Fibroblast of the aortic adventitia (primary cell): ENCODE data around the gene CYB561D1. TPM values are rescaled to one million over a fixed set of nuclear protein-coding genes. Genes with fewer than 3 reads are reported as not detected.

Experiments
- DNase-seq: peaks from one replicate; pipeline ENCODE4 v3.0.0-alpha.2; 2010; ENCODE audit warnings: low read depth
- H3K4me3 ChIP-seq: 2 replicates; pipeline ENCODE4 v1.5.1; 2011; ENCODE audit warnings: low read depth, mild to moderate bottlenecking, control low read depth, low read length, moderate library complexity
- total RNA-seq: library from RNA; depleted of rRNA; stranded (reverse); fragments of >200 nt; gene quantifications from 2 replicates; pipeline ENCODE4 v1.2.3, GENCODE V29; 2012; ENCODE audit warnings: low replicate concordance
- TF ChIP-seq, protein P1 (sequence below): IDR thresholded peaks from 2 replicates; pipeline ENCODE4 v1.5.1; 2011; ENCODE audit warnings: mild to moderate bottlenecking, low read length, control low read depth, inconsistent platforms; ENCODE audit not compliant: insufficient read depth

CYB561D1 gene
- total RNA-seq, 1 donor, result 8.1 TPM

DNA sequence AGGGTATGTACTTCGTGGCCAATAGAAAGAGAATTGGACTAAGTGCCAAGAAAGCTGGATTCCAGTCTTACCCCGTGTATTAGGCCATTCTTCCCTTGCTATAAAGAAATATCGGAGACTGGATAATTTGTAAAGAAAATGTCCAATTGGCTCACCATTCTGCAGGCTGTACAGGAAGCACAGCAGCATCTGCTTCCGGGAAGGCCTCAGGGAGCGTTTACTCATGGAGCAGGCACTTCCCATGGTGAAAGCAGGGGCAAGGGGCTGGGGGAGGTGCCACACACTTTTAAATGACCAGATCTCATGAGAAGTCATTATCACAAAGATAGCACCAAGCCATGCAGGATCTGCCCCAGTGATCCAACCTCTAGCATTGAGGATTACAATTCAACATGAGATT, 23.4 kb downstream of the CYB561D1 start:
- DNase-seq, result no peak
- H3K4me3 ChIP-seq, result no peak overlapping the region
- TF ChIP-seq, protein P1, sequence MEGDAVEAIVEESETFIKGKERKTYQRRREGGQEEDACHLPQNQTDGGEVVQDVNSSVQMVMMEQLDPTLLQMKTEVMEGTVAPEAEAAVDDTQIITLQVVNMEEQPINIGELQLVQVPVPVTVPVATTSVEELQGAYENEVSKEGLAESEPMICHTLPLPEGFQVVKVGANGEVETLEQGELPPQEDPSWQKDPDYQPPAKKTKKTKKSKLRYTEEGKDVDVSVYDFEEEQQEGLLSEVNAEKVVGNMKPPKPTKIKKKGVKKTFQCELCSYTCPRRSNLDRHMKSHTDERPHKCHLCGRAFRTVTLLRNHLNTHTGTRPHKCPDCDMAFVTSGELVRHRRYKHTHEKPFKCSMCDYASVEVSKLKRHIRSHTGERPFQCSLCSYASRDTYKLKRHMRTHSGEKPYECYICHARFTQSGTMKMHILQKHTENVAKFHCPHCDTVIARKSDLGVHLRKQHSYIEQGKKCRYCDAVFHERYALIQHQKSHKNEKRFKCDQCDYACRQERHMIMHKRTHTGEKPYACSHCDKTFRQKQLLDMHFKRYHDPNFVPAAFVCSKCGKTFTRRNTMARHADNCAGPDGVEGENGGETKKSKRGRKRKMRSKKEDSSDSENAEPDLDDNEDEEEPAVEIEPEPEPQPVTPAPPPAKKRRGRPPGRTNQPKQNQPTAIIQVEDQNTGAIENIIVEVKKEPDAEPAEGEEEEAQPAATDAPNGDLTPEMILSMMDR, result no peak

GRCh38 chr1:109521002-109521951, 27.4 kb downstream of the CYB561D1 start:
- no peak for DNase-seq
- TF ChIP-seq, protein P1, result no peak
- no peak overlapping the region for H3K4me3 ChIP-seq

DNA sequence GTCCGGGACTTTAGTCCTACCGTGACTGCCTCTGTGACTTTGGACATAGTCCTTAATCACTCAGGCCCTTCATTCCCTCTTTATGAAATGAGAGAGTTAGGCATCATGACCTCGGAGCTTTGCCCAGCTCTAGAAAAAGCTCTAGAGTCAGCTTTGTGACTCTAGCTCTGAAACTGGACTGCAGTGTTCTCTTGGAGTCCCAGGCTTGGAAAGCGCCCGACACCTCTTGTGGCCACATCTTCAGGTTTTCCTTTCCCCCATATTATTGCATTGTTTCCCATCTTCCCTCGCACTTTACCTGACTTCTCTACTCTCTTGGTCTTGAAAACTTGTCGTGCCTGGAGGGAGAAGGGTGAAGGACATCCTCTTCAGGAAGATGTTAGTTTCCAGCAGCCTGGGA, 28.1 kb downstream of the CYB561D1 start:
- TF ChIP-seq, protein P1, result no peak
- DNase-seq, result no peak
- no peak overlapping the region for H3K4me3 ChIP-seq

GRCh38 chr1:109523706-109524105, 29.8 kb downstream of the CYB561D1 start:
- no peak overlapping the region for H3K4me3 ChIP-seq
- DNase-seq, result no peak
- TF ChIP-seq, protein P1, result no peak

- no peak for DNase-seq
- H3K4me3 ChIP-seq, result no peak overlapping the region
- TF ChIP-seq, protein P1, result no peak
These were observed 33.4 kb downstream of the CYB561D1 start for GRCh38 chr1:109527098-109527811.

DNA sequence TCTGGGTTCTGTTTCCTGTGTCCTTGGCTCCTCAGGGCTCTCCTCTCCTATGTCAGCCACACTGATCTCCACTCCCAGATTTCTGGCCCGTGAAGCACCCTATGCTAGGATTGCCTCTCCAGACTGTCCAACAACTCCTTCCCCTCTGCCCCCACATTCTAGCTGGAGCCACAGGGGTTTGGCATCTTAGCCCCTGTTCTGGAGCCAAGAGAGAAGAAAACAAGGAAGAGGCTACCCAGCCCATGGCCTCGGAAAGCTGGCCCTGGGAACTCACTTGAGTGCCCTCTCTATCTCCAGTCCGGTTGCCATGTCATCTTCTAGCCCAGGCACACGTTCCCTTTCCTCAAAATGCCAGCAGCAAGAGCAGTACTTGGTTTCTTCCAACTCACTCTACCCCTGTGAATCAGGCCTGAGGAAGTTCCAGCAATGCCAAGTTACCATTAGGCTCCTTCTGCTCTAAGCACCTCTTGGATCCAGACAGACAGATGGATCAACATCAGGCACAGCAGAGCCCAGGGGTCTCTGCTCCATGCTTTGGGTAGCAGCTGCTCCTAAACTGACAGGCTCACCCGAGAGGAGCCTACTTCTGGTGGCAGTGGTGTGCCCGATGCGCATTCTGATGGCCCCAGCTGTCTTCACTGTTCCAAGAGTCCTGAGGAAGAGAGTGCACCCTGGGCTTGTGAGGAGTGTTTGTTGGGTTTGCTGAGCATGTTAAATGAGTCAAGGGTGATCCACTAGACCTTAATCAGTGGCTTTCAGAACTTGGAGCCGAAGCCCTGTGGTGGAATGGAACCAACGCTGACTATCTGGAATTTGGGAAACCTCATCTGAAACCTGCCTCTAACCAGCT, 34.2 kb downstream of the CYB561D1 start:
- TF ChIP-seq, protein P1, result no peak

More for the DNA sequence above, 34.2 kb downstream of the CYB561D1 start:
- H3K4me3 ChIP-seq, result no peak overlapping the region
- no peak for DNase-seq
